ENCODE results near the gene KLB. TPM values are rescaled to one million over a fixed set of nuclear protein-coding genes. Genes with fewer than 3 reads are reported as not detected.
"Not testable (repeated sequence)": the region's sequence is repeated elsewhere in the genome, so short reads cannot be mapped to it uniquely, and the experiment has no call there.

Gene KLB
- total RNA-seq, 1 donor from 2014 or later: not detected

- no peak overlapping the region for H3K4me3 Mint-ChIP-seq
- no peaks in the 10 kb centered on the region for H3K27me3 Mint-ChIP-seq (ENCODE audit: low read depth)
- no peaks in the 10 kb centered on the region for H3K4me1 Mint-ChIP-seq
- no peak for DNase-seq (ENCODE audit: low read depth, low spot score)
- H3K27ac Mint-ChIP-seq (ENCODE audit: unreplicated experiment): no peak overlapping the region
- no peaks in the 10 kb centered on the region for H3K9me3 Mint-ChIP-seq
- no peaks in the 10 kb centered on the region for H3K36me3 Mint-ChIP-seq (ENCODE audit: low read depth)
- no peak for TF ChIP-seq CTCF (conservative IDR thresholded peaks at IDR 0.05)
These were observed 9.1 kb downstream of the KLB start for GRCh38 chr4:39415678-39416283.

GRCh38 chr4:39422247-39422646 lies 15.5 kb downstream of the KLB start:
- no peaks in the 10 kb centered on the region for H3K36me3 Mint-ChIP-seq (ENCODE audit: low read depth)
- H3K27ac Mint-ChIP-seq (ENCODE audit: unreplicated experiment): no peak overlapping the region
- no peak overlapping the region for H3K4me3 Mint-ChIP-seq
- no peaks in the 10 kb centered on the region for H3K9me3 Mint-ChIP-seq
- H3K4me1 Mint-ChIP-seq: no peaks in the 10 kb centered on the region
- DNase-seq (ENCODE audit: low read depth, low spot score): no peak
- H3K27me3 Mint-ChIP-seq (ENCODE audit: low read depth): no peaks in the 10 kb centered on the region
- TF ChIP-seq CTCF (conservative IDR thresholded peaks at IDR 0.05): no peak

GRCh38 chr4:39425297-39425696 lies 18.6 kb downstream of the KLB start:
- not testable (repeated sequence) for H3K27me3 Mint-ChIP-seq (ENCODE audit: low read depth); DNase-seq (ENCODE audit: low read depth, low spot score); H3K4me3 Mint-ChIP-seq; H3K4me1 Mint-ChIP-seq; H3K9me3 Mint-ChIP-seq; H3K27ac Mint-ChIP-seq (ENCODE audit: unreplicated experiment); H3K36me3 Mint-ChIP-seq (ENCODE audit: low read depth)

GRCh38 chr4:39426728-39427127 lies 20.0 kb downstream of the KLB start:
- H3K4me3 Mint-ChIP-seq: no peak overlapping the region
- TF ChIP-seq CTCF (conservative IDR thresholded peaks at IDR 0.05): no peak
- no peaks in the 10 kb centered on the region for H3K27me3 Mint-ChIP-seq (ENCODE audit: low read depth)
- H3K9me3 Mint-ChIP-seq: no peaks in the 10 kb centered on the region
- no peak overlapping the region for H3K27ac Mint-ChIP-seq (ENCODE audit: unreplicated experiment)
- DNase-seq (ENCODE audit: low read depth, low spot score): no peak
- no peaks in the 10 kb centered on the region for H3K4me1 Mint-ChIP-seq
- no peaks in the 10 kb centered on the region for H3K36me3 Mint-ChIP-seq (ENCODE audit: low read depth)

GRCh38 chr4:39427520-39428114 lies 20.9 kb downstream of the KLB start:
- no peak for TF ChIP-seq CTCF (conservative IDR thresholded peaks at IDR 0.05)
- Mint-ChIP-seq H3K9me3 (no peaks in the 10 kb centered on the region), H3K27ac (ENCODE audit: unreplicated experiment) (no peak overlapping the region), H3K4me3 (no peak overlapping the region), H3K36me3 (ENCODE audit: low read depth) (no peaks in the 10 kb centered on the region), H3K4me1 (no peaks in the 10 kb centered on the region), H3K27me3 (ENCODE audit: low read depth) (no peaks in the 10 kb centered on the region)
- DNase-seq (ENCODE audit: low read depth, low spot score): no peak

- H3K4me3 Mint-ChIP-seq: no peak overlapping the region
- no peaks in the 10 kb centered on the region for H3K27me3 Mint-ChIP-seq (ENCODE audit: low read depth)
- H3K9me3 Mint-ChIP-seq: no peaks in the 10 kb centered on the region
- no peak for DNase-seq (ENCODE audit: low read depth, low spot score)
- no peaks in the 10 kb centered on the region for H3K36me3 Mint-ChIP-seq (ENCODE audit: low read depth)
- no peak for TF ChIP-seq CTCF (conservative IDR thresholded peaks at IDR 0.05)
- H3K4me1 Mint-ChIP-seq: no peaks in the 10 kb centered on the region
- H3K27ac Mint-ChIP-seq (ENCODE audit: unreplicated experiment): no peak overlapping the region
These were observed 23.0 kb downstream of the KLB start for GRCh38 chr4:39429476-39430334.
